ENCODE measurements around the gene MTNR1B. TPM values are rescaled to one million over a fixed set of nuclear protein-coding genes. Genes with fewer than 3 reads are reported as not detected.

Gene MTNR1B
- total and polyA plus RNA-seq, 3 donors from 2014 or later, result 0.68 to 0.78 (median 0.71) TPM

DNA sequence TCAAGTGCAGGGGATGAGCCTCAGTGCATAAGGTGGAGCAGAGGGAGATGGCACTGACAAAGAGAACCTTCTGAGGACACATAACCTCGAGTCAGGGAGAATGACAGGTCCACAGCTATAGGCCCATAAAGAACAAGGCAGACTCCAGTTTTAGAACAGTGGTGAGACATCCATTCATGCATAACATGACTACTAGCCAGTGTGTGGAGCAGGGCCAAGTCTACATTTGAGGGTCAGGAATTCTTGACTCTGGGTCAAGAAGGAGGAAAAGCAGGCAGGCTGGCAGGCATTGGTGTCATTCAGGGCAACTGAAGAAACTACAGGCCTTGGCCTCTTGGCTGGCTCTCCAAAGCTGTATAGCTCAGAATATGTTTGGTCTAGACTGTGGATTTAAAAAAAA lies 54.9 kb downstream of the MTNR1B start:
- H3K9me3 ChIP-seq, result no peaks in the 10 kb centered on the region
- H3K4me1 ChIP-seq, result no peaks in the 10 kb centered on the region
- no peak overlapping the region for H3K27ac ChIP-seq
- no peaks in the 10 kb centered on the region for H3K27me3 ChIP-seq
- DNase-seq, result no peak
- no peaks in the 10 kb centered on the region for H3K36me3 ChIP-seq (ENCODE audit: low read depth, missing control alignments)
- TF ChIP-seq POLR2A (IDR thresholded peaks at IDR 0.05), result no peak
- TF ChIP-seq, protein P1, sequence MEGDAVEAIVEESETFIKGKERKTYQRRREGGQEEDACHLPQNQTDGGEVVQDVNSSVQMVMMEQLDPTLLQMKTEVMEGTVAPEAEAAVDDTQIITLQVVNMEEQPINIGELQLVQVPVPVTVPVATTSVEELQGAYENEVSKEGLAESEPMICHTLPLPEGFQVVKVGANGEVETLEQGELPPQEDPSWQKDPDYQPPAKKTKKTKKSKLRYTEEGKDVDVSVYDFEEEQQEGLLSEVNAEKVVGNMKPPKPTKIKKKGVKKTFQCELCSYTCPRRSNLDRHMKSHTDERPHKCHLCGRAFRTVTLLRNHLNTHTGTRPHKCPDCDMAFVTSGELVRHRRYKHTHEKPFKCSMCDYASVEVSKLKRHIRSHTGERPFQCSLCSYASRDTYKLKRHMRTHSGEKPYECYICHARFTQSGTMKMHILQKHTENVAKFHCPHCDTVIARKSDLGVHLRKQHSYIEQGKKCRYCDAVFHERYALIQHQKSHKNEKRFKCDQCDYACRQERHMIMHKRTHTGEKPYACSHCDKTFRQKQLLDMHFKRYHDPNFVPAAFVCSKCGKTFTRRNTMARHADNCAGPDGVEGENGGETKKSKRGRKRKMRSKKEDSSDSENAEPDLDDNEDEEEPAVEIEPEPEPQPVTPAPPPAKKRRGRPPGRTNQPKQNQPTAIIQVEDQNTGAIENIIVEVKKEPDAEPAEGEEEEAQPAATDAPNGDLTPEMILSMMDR (IDR thresholded peaks at IDR 0.05), result no peak
- no peak overlapping the region for H3K4me3 ChIP-seq
- intact Hi-C loops (cut with DNase I; ENCODE audit: low total_unique reads), result no loop called here
- 87 to 100% methylated on average over 1 of the region's 1 CpG for WGBS, 2 donors

DNA sequence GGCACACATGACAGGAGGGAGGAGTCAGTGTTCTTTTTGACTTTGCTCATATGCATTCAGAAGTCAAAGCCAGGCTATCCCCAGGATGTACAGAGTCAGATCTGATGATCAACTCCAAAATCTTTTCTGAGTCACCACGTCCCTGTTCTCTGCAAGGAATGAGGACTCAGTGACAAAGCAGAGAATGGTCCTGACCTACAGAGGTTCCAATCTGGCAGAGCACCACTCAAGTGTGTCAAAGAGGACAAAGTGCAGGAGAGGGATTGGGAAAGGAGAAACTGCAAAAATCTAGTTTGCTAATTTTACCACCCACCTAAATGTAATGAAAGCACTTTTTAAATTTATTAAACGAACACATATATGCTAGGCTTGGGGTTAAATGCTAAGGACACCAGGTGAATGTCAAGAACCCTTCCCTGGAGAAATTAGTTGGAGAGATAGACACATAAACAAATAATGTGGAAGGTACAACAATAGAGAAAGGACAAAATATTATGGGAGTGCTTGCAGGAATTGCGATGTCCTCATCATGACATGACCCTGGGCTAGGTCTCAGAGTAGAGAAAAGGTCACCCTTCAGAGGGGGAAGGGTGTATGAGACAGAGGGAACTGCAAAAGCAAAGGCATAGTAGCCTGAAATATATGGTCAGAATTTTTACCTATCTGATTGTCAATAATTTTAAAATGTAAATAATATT lies 56.3 kb downstream of the MTNR1B start:
- Histone ChIP-seq H3K4me1 (no peaks in the 10 kb centered on the region), H3K27ac (no peak overlapping the region), H3K27me3 (no peaks in the 10 kb centered on the region), H3K9me3 (no peaks in the 10 kb centered on the region), H3K4me3 (no peak overlapping the region), H3K36me3 (ENCODE audit: low read depth, missing control alignments) (no peaks in the 10 kb centered on the region)
- 79 to 82% methylated on average over 3 of the region's 3 CpGs for WGBS, 2 donors
- no peak for DNase-seq
- intact Hi-C loops (cut with DNase I; ENCODE audit: low total_unique reads), result no loop called here
- TF ChIP-seq, protein P1 (IDR thresholded peaks at IDR 0.05), result no peak
- no peak for TF ChIP-seq POLR2A (IDR thresholded peaks at IDR 0.05)

DNA sequence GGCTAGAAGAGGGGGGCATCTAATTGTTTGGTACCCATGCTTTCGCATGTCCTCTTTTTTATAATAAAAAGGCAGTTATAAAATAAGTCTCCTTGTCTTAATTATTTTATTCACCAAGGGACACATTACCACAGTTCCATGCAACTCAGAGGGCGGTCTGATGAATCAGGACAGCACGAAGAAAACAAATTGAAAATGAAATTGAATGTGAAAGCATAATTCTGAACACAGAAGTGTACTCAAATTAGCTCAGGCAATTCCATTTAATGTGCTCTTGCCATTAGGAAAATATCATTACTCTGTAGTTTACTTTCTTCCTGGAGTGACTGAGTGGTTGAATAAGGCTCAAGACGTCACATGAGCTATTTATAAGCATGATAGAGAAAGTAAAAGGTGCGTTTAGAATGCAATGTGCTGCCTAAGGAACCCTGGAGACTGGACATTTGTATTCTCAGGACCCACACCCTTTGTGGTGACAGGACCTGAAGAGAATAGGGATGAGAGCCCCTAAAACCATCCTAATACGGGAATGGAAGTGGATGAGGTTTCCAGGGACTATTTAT lies 59.6 kb downstream of the MTNR1B start:
- WGBS, 2 donors, result 79 to 87% methylated on average over 6 of the region's 6 CpGs
- TF ChIP-seq, protein P1 (IDR thresholded peaks at IDR 0.05), result no peak
- no peak for TF ChIP-seq POLR2A (IDR thresholded peaks at IDR 0.05)
- Histone ChIP-seq H3K4me3 (no peak overlapping the region), H3K27me3 (no peaks in the 10 kb centered on the region), H3K27ac (no peak overlapping the region), H3K4me1 (no peaks in the 10 kb centered on the region), H3K9me3 (no peaks in the 10 kb centered on the region), H3K36me3 (ENCODE audit: low read depth, missing control alignments) (no peaks in the 10 kb centered on the region)
- DNase-seq, result no peak
- intact Hi-C loops (cut with DNase I; ENCODE audit: low total_unique reads), result no loop called here

DNA sequence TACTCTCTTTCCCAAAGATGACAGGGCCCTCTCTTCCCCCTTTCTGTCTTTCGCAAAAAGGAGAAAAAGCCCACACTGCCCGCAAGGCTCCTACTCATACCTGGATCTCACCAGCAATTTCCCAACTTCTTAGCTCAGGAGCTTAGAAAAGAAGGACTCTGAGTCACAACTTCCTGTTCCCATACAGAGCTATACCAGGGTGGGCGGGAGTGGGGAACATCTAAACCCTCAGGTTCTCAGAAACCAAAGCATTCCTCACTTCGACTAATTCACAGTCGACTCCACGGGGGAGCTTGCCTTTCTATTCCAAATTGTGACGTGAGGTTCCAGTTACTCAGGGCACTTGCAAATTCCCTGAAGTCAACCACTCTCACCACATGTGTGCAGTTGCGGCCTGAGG lies 61.9 kb downstream of the MTNR1B start:
- Histone ChIP-seq H3K4me3 (no peak overlapping the region), H3K27ac (no peak overlapping the region), H3K36me3 (ENCODE audit: low read depth, missing control alignments) (no peaks in the 10 kb centered on the region), H3K9me3 (no peaks in the 10 kb centered on the region), H3K27me3 (no peaks in the 10 kb centered on the region), H3K4me1 (no peaks in the 10 kb centered on the region)
- TF ChIP-seq, protein P1 (IDR thresholded peaks at IDR 0.05), result no peak
- TF ChIP-seq POLR2A (IDR thresholded peaks at IDR 0.05), result no peak
- no peak for DNase-seq
- intact Hi-C loops (cut with DNase I; ENCODE audit: low total_unique reads), result no loop called here
- 88 to 95% methylated on average over 8 of the region's 8 CpGs for WGBS, 2 donors

Small RNA genes within 50 kb of the gene (small RNA-seq; reads per million reads assigned to genes)
- gene SNRPGP16, result 0 reads per million in 2 donors

Other genes with a start within 250 kb of the MTNR1B start
- gene SLC36A4, start 228.3 kb downstream of the MTNR1B start, total RNA-seq, result 10 to 100 TPM; 18.3 to 23.5 TPM
- 9.3 TPM for gene SLC36A4, start 228.3 kb downstream of the MTNR1B start, polyA plus RNA-seq (ENCODE audit: insufficient read depth, low read depth, low replicate concordance)